ENCODE results near the gene CYP8B1. TPM values are rescaled to one million over a fixed set of nuclear protein-coding genes. Genes with fewer than 3 reads are reported as not detected.

Gene CYP8B1
- total RNA-seq, 2 experiments from 2014 or later, result not detected

DNA sequence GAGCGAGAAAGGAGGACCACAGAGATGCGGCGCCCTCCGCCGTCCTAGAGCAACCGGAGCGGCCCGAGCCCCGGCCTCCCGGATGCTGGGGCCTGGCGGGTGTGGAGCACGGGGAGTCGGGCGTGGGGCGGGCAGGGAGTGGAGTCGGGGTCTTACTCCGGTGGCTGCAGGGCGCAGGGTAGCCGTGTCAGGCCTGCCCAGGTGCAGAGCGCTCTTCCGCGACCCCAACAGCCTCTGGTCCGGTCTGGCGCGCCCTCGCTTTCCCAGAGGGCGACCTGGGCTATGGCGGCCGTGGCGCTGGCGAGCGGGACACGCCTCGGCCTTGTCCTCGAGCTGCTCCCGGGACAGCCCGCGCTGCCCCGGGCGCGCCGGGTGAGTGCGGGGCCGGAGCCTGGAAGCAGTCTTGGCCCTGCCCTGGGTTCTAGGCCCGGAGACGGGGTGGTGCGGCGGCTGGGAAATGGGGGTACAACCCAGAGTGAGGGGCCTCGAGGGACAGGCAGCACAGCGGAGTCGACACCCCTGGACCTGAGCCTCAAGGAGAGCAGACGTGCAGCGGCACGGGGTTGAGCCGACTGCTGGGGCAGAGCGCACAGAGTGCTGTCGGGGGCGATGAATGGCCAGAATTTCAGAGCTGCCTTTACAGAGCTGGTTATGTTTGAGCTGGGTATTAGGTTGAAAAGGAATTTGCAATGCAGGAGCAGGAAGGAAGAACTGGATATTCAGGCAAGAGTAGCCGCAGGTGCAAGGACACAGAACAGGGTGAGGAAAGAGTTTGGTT, 30.6 kb upstream of the CYP8B1 start, which contains the start of gene ZNF662:
TSS of gene ZNF662 (plus strand) at position 73 of the 778 bp plus-strand sequence. CDS start 1,973 bp downstream, outside the sequence.
- peak within 1 kb of the TSS; percentile 40 for H3K4me3 ChIP-seq (ENCODE audit: low read length)
- peak in 10 of 14 experiments; percentile 0 to 41 (median 18) for DNase-seq
- no peak within 1 kb of the TSS for H3K27ac Mint-ChIP-seq
- no peaks in the 10 kb centered on the region for H3K36me3 ChIP-seq (ENCODE audit: insufficient read depth, low read length)
- intact Hi-C loops (cut with DNase I, micrococcal nuclease), result no loop called here
- H3K27ac ChIP-seq (ENCODE audit: low read depth in 1 of 2, low read length in 2 of 2), result no peak within 1 kb of the TSS
- H3K27me3 Mint-ChIP-seq, result peaks cover 48% of the 10 kb centered on the region
- peaks cover 8% of the 10 kb centered on the region for H3K9me3 Mint-ChIP-seq
- POLR2A ChIA-PET, result no interaction called here
- no peak for TF ChIP-seq CTCF (IDR thresholded peaks at IDR 0.05)
- peaks cover 0 to 22% of the 10 kb centered on the region in 2 experiments for H3K9me3 ChIP-seq (ENCODE audit: control insufficient read depth in 1 of 2, insufficient read depth in 1 of 2, low read length in 2 of 2)
- H3K4me1 ChIP-seq (ENCODE audit: insufficient read depth, low read length), result peaks cover 14% of the 10 kb centered on the region
- H3K4me3 Mint-ChIP-seq, result peak within 1 kb of the TSS; percentile 85
- CTCF ChIA-PET, result no interaction called here
- peak; percentile 52 for ATAC-seq (ENCODE audit: poor library complexity)
- peaks cover 27% of the 10 kb centered on the region for H3K36me3 Mint-ChIP-seq (ENCODE audit: low read depth)
- H3K27me3 ChIP-seq (ENCODE audit: control insufficient read depth in 1 of 2, insufficient read depth in 2 of 2, low read length in 2 of 2), result peaks cover 18 to 23% of the 10 kb centered on the region in 2 experiments
- peaks cover 18% of the 10 kb centered on the region for H3K4me1 Mint-ChIP-seq (ENCODE audit: low read depth)

DNA sequence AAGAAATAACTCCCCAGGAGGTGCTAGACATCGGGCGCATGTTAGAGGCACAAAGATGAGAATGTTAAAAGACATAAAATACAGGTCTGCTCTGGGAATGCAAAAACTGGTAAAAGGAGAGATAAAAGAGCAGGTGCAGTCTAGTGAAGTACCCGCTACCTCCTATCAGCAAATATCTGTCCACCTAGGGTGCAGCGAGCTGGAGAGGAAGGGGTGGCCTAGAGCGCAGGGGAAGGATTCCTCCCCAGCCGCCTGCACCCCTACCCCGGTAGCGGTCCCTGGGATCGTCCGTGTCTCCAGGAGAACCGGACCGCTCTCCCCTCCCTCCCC, 30.0 kb upstream of the CYP8B1 start:
- H3K27ac Mint-ChIP-seq, result no peak overlapping the region
- peaks cover 8% of the 10 kb centered on the region for H3K9me3 Mint-ChIP-seq
- no peaks in the 10 kb centered on the region for H3K36me3 ChIP-seq (ENCODE audit: insufficient read depth, low read length)
- peaks cover 14% of the 10 kb centered on the region for H3K4me1 ChIP-seq (ENCODE audit: insufficient read depth, low read length)
- peaks cover 18% of the 10 kb centered on the region for H3K4me1 Mint-ChIP-seq (ENCODE audit: low read depth)
- peaks cover 0 to 22% of the 10 kb centered on the region in 2 experiments for H3K9me3 ChIP-seq (ENCODE audit: control insufficient read depth in 1 of 2, insufficient read depth in 1 of 2, low read length in 2 of 2)
- peak; percentile 34 for ATAC-seq (ENCODE audit: poor library complexity)
- no peak for DNase-seq
- peaks cover 21% of the 10 kb centered on the region for H3K36me3 Mint-ChIP-seq (ENCODE audit: low read depth)
- peaks cover 18 to 23% of the 10 kb centered on the region in 2 experiments for H3K27me3 ChIP-seq (ENCODE audit: control insufficient read depth in 1 of 2, insufficient read depth in 2 of 2, low read length in 2 of 2)
- intact Hi-C loops (cut with DNase I, micrococcal nuclease), result no loop called here
- ChIA-PET POLR2A (no interaction called here), CTCF (no interaction called here)
- TF ChIP-seq CTCF (IDR thresholded peaks at IDR 0.05), result no peak
- peak overlapping the region; percentile 85 for H3K4me3 Mint-ChIP-seq
- peaks cover 48% of the 10 kb centered on the region for H3K27me3 Mint-ChIP-seq
- H3K27ac ChIP-seq (ENCODE audit: low read depth in 1 of 2, low read length in 2 of 2), result no peak overlapping the region
- peak overlapping the region; percentile 40 for H3K4me3 ChIP-seq (ENCODE audit: low read length)

- ChIA-PET POLR2A (no interaction called here), CTCF (no interaction called here)
- H3K4me1 Mint-ChIP-seq (ENCODE audit: low read depth), result peaks cover 18% of the 10 kb centered on the region
- Histone ChIP-seq H3K36me3 (ENCODE audit: insufficient read depth, low read length) (no peaks in the 10 kb centered on the region), H3K9me3 (ENCODE audit: control insufficient read depth in 1 of 2, insufficient read depth in 1 of 2, low read length in 2 of 2) (peaks cover 0 to 13% of the 10 kb centered on the region in 2 experiments), H3K27me3 (ENCODE audit: control insufficient read depth in 1 of 2, insufficient read depth in 2 of 2, low read length in 2 of 2) (peaks cover 18 to 23% of the 10 kb centered on the region in 2 experiments), H3K4me1 (ENCODE audit: insufficient read depth, low read length) (peaks cover 14% of the 10 kb centered on the region), H3K27ac (ENCODE audit: low read depth in 1 of 2, low read length in 2 of 2) (no peak overlapping the region), H3K4me3 (ENCODE audit: low read length) (no peak overlapping the region)
- ATAC-seq (ENCODE audit: poor library complexity) (no peak), DNase-seq (no peak)
- no peak overlapping the region for H3K4me3 Mint-ChIP-seq
- TF ChIP-seq CTCF (IDR thresholded peaks at IDR 0.05), result no peak
- peaks cover 8% of the 10 kb centered on the region for H3K9me3 Mint-ChIP-seq
- peaks cover 48% of the 10 kb centered on the region for H3K27me3 Mint-ChIP-seq
- H3K27ac Mint-ChIP-seq, result no peak overlapping the region
- H3K36me3 Mint-ChIP-seq (ENCODE audit: low read depth), result peaks cover 12% of the 10 kb centered on the region
- intact Hi-C loops (cut with DNase I, micrococcal nuclease), result no loop called here
Measured at GRCh38 chr3:42904076-42904475, 28.4 kb upstream of the CYP8B1 start.

Measured in CD4-positive, alpha-beta T cell (primary cell).